ENCODE measurements around the gene PLXDC2. TPM values are rescaled to one million over a fixed set of nuclear protein-coding genes. Genes with fewer than 3 reads are reported as not detected.
"Not testable (repeated sequence)": the region's sequence is repeated elsewhere in the genome, so short reads cannot be mapped to it uniquely, and the experiment has no call there.

The PLXDC2 gene
- total and polyA plus RNA-seq, 2 experiments from 2014 or later = 39.9 to 52.2 TPM

GRCh38 chr10:20181434-20181833 lies 365.2 kb downstream of the PLXDC2 start:
- no peak overlapping the region for H2AFZ ChIP-seq

GRCh38 chr10:20185116-20185515 lies 368.9 kb downstream of the PLXDC2 start:
- H4K20me1 ChIP-seq (ENCODE audit: insufficient read depth, poor library complexity, severe bottlenecking) = no peaks in the 10 kb centered on the region
- no peaks in the 10 kb centered on the region for H3K36me3 ChIP-seq (replicated peaks; ENCODE audit: insufficient read depth, low read depth)
- H2AFZ ChIP-seq = no peak overlapping the region
- H3K4me3 ChIP-seq = no peak overlapping the region
- no peaks in the 10 kb centered on the region for H3K9me3 ChIP-seq (ENCODE audit: low read depth)
- H3K27me3 ChIP-seq = no peaks in the 10 kb centered on the region
- H3K27ac ChIP-seq = no peak overlapping the region
- no peaks in the 10 kb centered on the region for H3K79me2 ChIP-seq
- H3K4me2 ChIP-seq = no peak overlapping the region
- no peaks in the 10 kb centered on the region for H3K9me2 ChIP-seq (replicated peaks; ENCODE audit: insufficient read depth)
- peak; percentile 6 for DNase-seq (ENCODE audit: low spot score)
- no peaks in the 10 kb centered on the region for H3K4me1 ChIP-seq (ENCODE audit: insufficient read depth)
- TF ChIP-seq EZH2 (IDR thresholded peaks at IDR 0.05; ENCODE audit: borderline replicate concordance) = no peak

More at GRCh38 chr10:20181434-20181833, 365.2 kb downstream of the PLXDC2 start:
- no peaks in the 10 kb centered on the region for H3K27me3 ChIP-seq
- no peaks in the 10 kb centered on the region for H3K79me2 ChIP-seq
- TF ChIP-seq CTCF (IDR thresholded peaks at IDR 0.05; ENCODE audit: poor library complexity) = no peak
- no peak for TF ChIP-seq EZH2 (IDR thresholded peaks at IDR 0.05; ENCODE audit: borderline replicate concordance)
- TF ChIP-seq EZH2phosphoT487 (IDR thresholded peaks at IDR 0.05; ENCODE audit: low read depth, severe bottlenecking, unreplicated experiment) = no peak
- no peaks in the 10 kb centered on the region for H3K9me3 ChIP-seq (ENCODE audit: low read depth)
- no peaks in the 10 kb centered on the region for H3K4me1 ChIP-seq (ENCODE audit: insufficient read depth)
- H3K4me2 ChIP-seq = no peak overlapping the region
- H3K36me3 ChIP-seq (replicated peaks; ENCODE audit: insufficient read depth, low read depth) = no peaks in the 10 kb centered on the region
- DNase-seq (ENCODE audit: low spot score) = no peak
- H3K9me2 ChIP-seq (replicated peaks; ENCODE audit: insufficient read depth) = no peaks in the 10 kb centered on the region
- no peaks in the 10 kb centered on the region for H4K20me1 ChIP-seq (ENCODE audit: insufficient read depth, poor library complexity, severe bottlenecking)
- H3K27ac ChIP-seq = no peak overlapping the region
- WGBS (ENCODE audit: low lambda C conversion rate, missing lambda C conversion rate) = 86% methylated on average over 5 of the region's 5 CpGs
- H3K4me3 ChIP-seq = no peak overlapping the region

GRCh38 chr10:20191392-20191791 lies 375.2 kb downstream of the PLXDC2 start:
- 67% methylated on average over 3 of the region's 3 CpGs for WGBS (ENCODE audit: low lambda C conversion rate, missing lambda C conversion rate)
- not testable (repeated sequence) for H4K20me1 ChIP-seq (ENCODE audit: insufficient read depth, poor library complexity, severe bottlenecking)

GRCh38 chr10:20195076-20195475 lies 378.8 kb downstream of the PLXDC2 start:
- no peaks in the 10 kb centered on the region for H3K27me3 ChIP-seq
- H3K27ac ChIP-seq = no peak overlapping the region
- TF ChIP-seq EZH2 (IDR thresholded peaks at IDR 0.05; ENCODE audit: borderline replicate concordance) = no peak
- TF ChIP-seq EZH2phosphoT487 (IDR thresholded peaks at IDR 0.05; ENCODE audit: low read depth, severe bottlenecking, unreplicated experiment) = no peak
- TF ChIP-seq CTCF (IDR thresholded peaks at IDR 0.05; ENCODE audit: poor library complexity) = no peak
- no peaks in the 10 kb centered on the region for H3K9me3 ChIP-seq (ENCODE audit: low read depth)
- DNase-seq (ENCODE audit: low spot score) = peak; percentile 24
- H3K4me1 ChIP-seq (ENCODE audit: insufficient read depth) = no peaks in the 10 kb centered on the region
- no peak overlapping the region for H2AFZ ChIP-seq
- no peaks in the 10 kb centered on the region for H4K20me1 ChIP-seq (ENCODE audit: insufficient read depth, poor library complexity, severe bottlenecking)
- no peaks in the 10 kb centered on the region for H3K36me3 ChIP-seq (replicated peaks; ENCODE audit: insufficient read depth, low read depth)
- H3K79me2 ChIP-seq = no peaks in the 10 kb centered on the region
- H3K4me3 ChIP-seq = no peak overlapping the region
- no peaks in the 10 kb centered on the region for H3K9me2 ChIP-seq (replicated peaks; ENCODE audit: insufficient read depth)
- 77% methylated on average over 6 of the region's 6 CpGs for whole genome bisulfite sequencing (ENCODE audit: low lambda C conversion rate, missing lambda C conversion rate)
- no peak overlapping the region for H3K4me2 ChIP-seq

More at GRCh38 chr10:20191392-20191791, 375.2 kb downstream of the PLXDC2 start:
- not testable (repeated sequence) for H3K27me3 ChIP-seq; H3K4me1 ChIP-seq (ENCODE audit: insufficient read depth); H3K79me2 ChIP-seq; DNase-seq (ENCODE audit: low spot score); H2AFZ ChIP-seq; H3K9me3 ChIP-seq (ENCODE audit: low read depth); H3K36me3 ChIP-seq (replicated peaks; ENCODE audit: insufficient read depth, low read depth); H3K27ac ChIP-seq; H3K4me2 ChIP-seq; H3K9me2 ChIP-seq (replicated peaks; ENCODE audit: insufficient read depth); H3K4me3 ChIP-seq

All from hepatocyte (in vitro differentiated cells).